GM23248 (cell line): ENCODE data around the gene CAMK1.

Experiments used
- EZH2 ChIP-seq: fragments of 200-600 bp; sonication (generic); IDR thresholded peaks from 2 replicates; pipeline ENCODE4 v1.6.1; 2018; ENCODE audit warnings: antibody characterized with exemption, mild to moderate bottlenecking; ENCODE audit not compliant: insufficient read depth, poor library complexity, severe bottlenecking
- EZH2phosphoT487 ChIP-seq: fragments of 200-600 bp; sonication (generic); IDR thresholded peaks from 2 replicates; pipeline ENCODE4 v1.6.1; 2018; ENCODE audit warnings: antibody characterized with exemption, moderate library complexity, mild to moderate bottlenecking, low read depth; ENCODE audit not compliant: insufficient read depth

- TF ChIP-seq EZH2 (no peak), EZH2phosphoT487 (no peak)
Measured at GRCh38 chr3:9787714-9788113, 18.0 kb upstream of the CAMK1 start.
